ENCODE data around the gene PARM1.

Gene PARM1

GRCh38 chr4:74971862-74972261 lies 38.9 kb downstream of the PARM1 start:
- Histone ChIP-seq H3K27ac (ENCODE audit: low read depth, low read length) (no peak overlapping the region), H3K9ac (ENCODE audit: low read length) (no peak overlapping the region), H2AFZ (ENCODE audit: low read depth, low read length, severe bottlenecking) (no peak overlapping the region), H3K9me3 (ENCODE audit: insufficient read depth, low read length) (no peaks in the 10 kb centered on the region), H3K27me3 (ENCODE audit: low read length) (no peaks in the 10 kb centered on the region), H3K9me2 (replicated peaks; ENCODE audit: insufficient read depth, low read length) (no peaks in the 10 kb centered on the region), H3K79me2 (ENCODE audit: insufficient read depth, low read length) (no peaks in the 10 kb centered on the region; the same call in 1 of the 2 replicates), H3F3A (ENCODE audit: insufficient read depth) (no peaks in the 10 kb centered on the region), H3K4me2 (ENCODE audit: low read depth, low read length, poor library complexity, severe bottlenecking) (no peak overlapping the region), H3K4me3 (ENCODE audit: insufficient read depth, low read length, poor library complexity, severe bottlenecking) (no peak overlapping the region), H3K36me3 (ENCODE audit: low read length) (no peaks in the 10 kb centered on the region), H4K20me1 (ENCODE audit: low read depth, low read length) (0 out of 2 replicates have a peak, but pooled peaks cover 3% of the 10 kb centered on the region)
- TF ChIP-seq EZH2phosphoT487 (conservative IDR thresholded peaks at IDR 0.05; ENCODE audit: low read length): no peak
- no peak for TF ChIP-seq CTCF (IDR thresholded peaks at IDR 0.05; ENCODE audit: insufficient read depth, low read length, poor library complexity, severe bottlenecking)

GRCh38 chr4:74975082-74975481 lies 42.2 kb downstream of the PARM1 start:
- no peaks in the 10 kb centered on the region for H3F3A ChIP-seq (ENCODE audit: insufficient read depth)
- H3K9me2 ChIP-seq (replicated peaks; ENCODE audit: insufficient read depth, low read length): no peaks in the 10 kb centered on the region
- no peaks in the 10 kb centered on the region for H3K36me3 ChIP-seq (ENCODE audit: low read length)
- H3K27ac ChIP-seq (ENCODE audit: low read depth, low read length): no peak overlapping the region
- no peak overlapping the region for H2AFZ ChIP-seq (ENCODE audit: low read depth, low read length, severe bottlenecking)
- no peaks in the 10 kb centered on the region for H4K20me1 ChIP-seq (ENCODE audit: low read depth, low read length)
- H3K9ac ChIP-seq (ENCODE audit: low read length): no peak overlapping the region
- no peak overlapping the region for H3K4me2 ChIP-seq (ENCODE audit: low read depth, low read length, poor library complexity, severe bottlenecking)
- no peaks in the 10 kb centered on the region for H3K9me3 ChIP-seq (ENCODE audit: insufficient read depth, low read length)
- H3K27me3 ChIP-seq (ENCODE audit: low read length): no peaks in the 10 kb centered on the region
- H3K79me2 ChIP-seq (ENCODE audit: insufficient read depth, low read length): no peaks in the 10 kb centered on the region; the same call in 1 of the 2 replicates
- no peak overlapping the region for H3K4me3 ChIP-seq (ENCODE audit: insufficient read depth, low read length, poor library complexity, severe bottlenecking)
- no peak for TF ChIP-seq CTCF (IDR thresholded peaks at IDR 0.05; ENCODE audit: insufficient read depth, low read length, poor library complexity, severe bottlenecking)
- TF ChIP-seq EZH2phosphoT487 (conservative IDR thresholded peaks at IDR 0.05; ENCODE audit: low read length): no peak

GRCh38 chr4:74975848-74976824 lies 43.2 kb downstream of the PARM1 start:
- TF ChIP-seq EZH2phosphoT487 (conservative IDR thresholded peaks at IDR 0.05; ENCODE audit: low read length) (no peak), CTCF (IDR thresholded peaks at IDR 0.05; ENCODE audit: insufficient read depth, low read length, poor library complexity, severe bottlenecking) (no peak)
- no peaks in the 10 kb centered on the region for H3K9me3 ChIP-seq (ENCODE audit: insufficient read depth, low read length)
- no peaks in the 10 kb centered on the region for H4K20me1 ChIP-seq (ENCODE audit: low read depth, low read length)
- no peaks in the 10 kb centered on the region for H3K27me3 ChIP-seq (ENCODE audit: low read length)
- H3K9ac ChIP-seq (ENCODE audit: low read length): no peak overlapping the region
- H3K79me2 ChIP-seq (ENCODE audit: insufficient read depth, low read length): no peaks in the 10 kb centered on the region; the same call in 1 of the 2 replicates
- H3K4me2 ChIP-seq (ENCODE audit: low read depth, low read length, poor library complexity, severe bottlenecking): no peak overlapping the region
- H3K27ac ChIP-seq (ENCODE audit: low read depth, low read length): no peak overlapping the region
- no peaks in the 10 kb centered on the region for H3F3A ChIP-seq (ENCODE audit: insufficient read depth)
- H3K4me3 ChIP-seq (ENCODE audit: insufficient read depth, low read length, poor library complexity, severe bottlenecking): no peak overlapping the region
- H3K36me3 ChIP-seq (ENCODE audit: low read length): no peaks in the 10 kb centered on the region
- H3K9me2 ChIP-seq (replicated peaks; ENCODE audit: insufficient read depth, low read length): no peaks in the 10 kb centered on the region
- H2AFZ ChIP-seq (ENCODE audit: low read depth, low read length, severe bottlenecking): no peak overlapping the region

Measured in SU-DHL-6 (cell line).